IMR-90 (cell line): Measurements from ENCODE around the gene FAXDC2. TPM values are rescaled to one million over a fixed set of nuclear protein-coding genes. Genes with fewer than 3 reads are reported as not detected.

Experiments
- ATAC-seq: fragments of 200-7000 bp; cut with Tn5 transposase; 2 replicates; pipeline ENCODE4 v1.9.1; 2020; ENCODE audit warnings: low read depth, mild to moderate bottlenecking, moderate library complexity
- BruUV-seq: library from RNA; stranded (reverse); fragments of 400-500 nt; replicated peaks from 2 replicates; lab custom pipeline; 2021; lab: Mats Ljungman, UMichigan
- CTCF ChIA-PET: fragments of 300-600 bp; formaldehyde crosslinking; extraction: SDS; loops from one replicate; lab custom pipeline; 2021; ENCODE audit warnings: antibody characterized with exemption; lab: Yijun Ruan, JAX
- POLR2A ChIA-PET: fragments of 300-600 bp; sonication (Branson Sonifier 250); formaldehyde crosslinking; loops from one replicate; lab custom pipeline; 2022; ENCODE audit warnings: antibody characterized with exemption; ENCODE audit not compliant: unreplicated experiment; lab: Charles Lee
- DNase-seq: peaks from one replicate; pipeline ENCODE4 v3.0.0; 2013
- H2AFZ ChIP-seq: replicated peaks from 2 replicates; pipeline ENCODE3; 2013; ENCODE audit warnings: low read length, mild to moderate bottlenecking; ENCODE audit not compliant: poor library complexity
- H2AK5ac ChIP-seq: 2 replicates; pipeline ENCODE4 v1.6.1; 2013; ENCODE audit warnings: low read depth, low read length, inconsistent platforms
- H2AK9ac ChIP-seq: replicated peaks from 2 replicates; pipeline ENCODE3; 2013; ENCODE audit warnings: mild to moderate bottlenecking, low read depth, low read length, moderate library complexity; ENCODE audit not compliant: poor library complexity
- H2BK120ac ChIP-seq: 2 replicates; pipeline ENCODE4 v1.6.1; 2013; ENCODE audit warnings: low read depth, low read length, inconsistent platforms
- H2BK15ac ChIP-seq: 3 replicates; pipeline ENCODE4 v1.6.1; 2013; ENCODE audit warnings: low read depth, low read length, inconsistent platforms
- H2BK20ac ChIP-seq: 2 replicates; pipeline ENCODE4 v1.6.1; 2013; ENCODE audit warnings: low read depth, mild to moderate bottlenecking, inconsistent platforms, low read length, moderate library complexity
- H2BK5ac ChIP-seq: 2 replicates; pipeline ENCODE4 v1.6.1; 2013; ENCODE audit warnings: mild to moderate bottlenecking, low read depth, low read length, inconsistent platforms; ENCODE audit not compliant: poor library complexity, severe bottlenecking
- H3K14ac ChIP-seq: replicated peaks from 2 replicates; pipeline ENCODE4 v1.6.1; 2013; ENCODE audit warnings: low read depth, low read length, inconsistent platforms
- H3K18ac ChIP-seq: 2 replicates; pipeline ENCODE4 v1.6.1; 2013; ENCODE audit warnings: low read depth, low read length, control low read depth
- H3K23ac ChIP-seq: 2 replicates; pipeline ENCODE4 v1.6.1; 2013; ENCODE audit warnings: low read depth, low read length, inconsistent platforms
- H3K27ac ChIP-seq: 2 replicates; pipeline ENCODE4 v1.5.1; 2013; ENCODE audit warnings: mild to moderate bottlenecking, control low read depth, low read length; ENCODE audit not compliant: insufficient read depth
- H3K27me3 ChIP-seq: 2 replicates; pipeline ENCODE4 v1.6.1; 2013; ENCODE audit warnings: low read length; ENCODE audit not compliant: control insufficient read depth, insufficient read depth
- H3K36me3 ChIP-seq: 2 replicates; pipeline ENCODE4 v1.6.1; 2013; ENCODE audit warnings: low read length, mixed read lengths; ENCODE audit not compliant: control insufficient read depth, insufficient read depth
- H3K4ac ChIP-seq: 2 replicates; pipeline ENCODE4 v1.6.1; 2013; ENCODE audit warnings: low read depth, low read length, inconsistent platforms
- H3K4me1 ChIP-seq: 2 replicates; pipeline ENCODE4 v1.6.1; 2013; ENCODE audit warnings: low read length, mixed read lengths; ENCODE audit not compliant: control insufficient read depth, insufficient read depth
- H3K4me2 ChIP-seq: 2 replicates; pipeline ENCODE4 v1.6.1; 2013; ENCODE audit warnings: low read depth, mild to moderate bottlenecking, control low read depth, low read length, moderate library complexity
- H3K4me3 ChIP-seq: 2 replicates; pipeline ENCODE4 v1.5.1; 2013; ENCODE audit warnings: low read depth, mild to moderate bottlenecking, control low read depth, low read length, moderate library complexity; ENCODE audit not compliant: insufficient read depth
- H3K56ac ChIP-seq: 2 replicates; pipeline ENCODE4 v1.6.1; 2013; ENCODE audit warnings: low read length, inconsistent platforms; ENCODE audit not compliant: insufficient read depth; ENCODE audit errors: extremely low read depth
- H3K79me1 ChIP-seq, 2 experiments: 2 replicates each; pipeline ENCODE4 v1.6.1; 2013; ENCODE audit warnings: low read length in 2 of 2, inconsistent platforms in 1 of 2, low read depth in 1 of 2
- H3K9ac ChIP-seq: 2 replicates; pipeline ENCODE4 v1.6.1; 2013; ENCODE audit warnings: low read depth, low read length, control low read depth
- H3K9me1 ChIP-seq: 2 replicates; pipeline ENCODE4 v1.6.1; 2013; ENCODE audit warnings: low read length, inconsistent platforms; ENCODE audit not compliant: insufficient read depth
- H3K9me3 ChIP-seq: 2 replicates; pipeline ENCODE4 v1.6.1; 2013; ENCODE audit warnings: low read length; ENCODE audit not compliant: control insufficient read depth, insufficient read depth
- H4K20me1 ChIP-seq: 2 replicates; pipeline ENCODE4 v1.6.1; 2013; ENCODE audit warnings: low read length, inconsistent platforms; ENCODE audit not compliant: insufficient read depth
- H4K5ac ChIP-seq: 2 replicates; pipeline ENCODE4 v1.6.1; 2013; ENCODE audit warnings: mild to moderate bottlenecking, low read depth, low read length, control low read depth
- H4K8ac ChIP-seq, 2 experiments: 2 replicates each; pipeline ENCODE4 v1.6.1; 2013; ENCODE audit warnings: low read depth in 2 of 2, low read length in 2 of 2, control low read depth in 1 of 2, inconsistent platforms in 1 of 2
- H4K91ac ChIP-seq: 2 replicates; pipeline ENCODE4 v1.6.1; 2013; ENCODE audit warnings: low read depth, low read length, inconsistent platforms; ENCODE audit not compliant: insufficient read depth
- BHLHE40 ChIP-seq: fragments of 150-350 bp; IDR thresholded peaks from 2 replicates; pipeline ENCODE4 v1.6.1; 2016; ENCODE audit warnings: mild to moderate bottlenecking, low read depth, low read length
- CEBPB ChIP-seq: IDR thresholded peaks from 2 replicates; pipeline ENCODE4 v1.6.1; 2012; ENCODE audit warnings: low read depth, low read length, improper control_type of control experiment
- CTCF ChIP-seq: conservative IDR thresholded peaks from 2 replicates; pipeline ENCODE4 v1.5.1; 2012; ENCODE audit warnings: mild to moderate bottlenecking, low read depth, low read length, improper control_type of control experiment
- FOS ChIP-seq: fragments of 150-350 bp; IDR thresholded peaks from 2 replicates; pipeline ENCODE4 v1.6.1; 2016; ENCODE audit warnings: low read depth, low read length
- MAFK ChIP-seq: IDR thresholded peaks from 2 replicates; pipeline ENCODE4 v1.6.1; 2012; ENCODE audit warnings: low read depth, low read length, improper control_type of control experiment
- MAZ ChIP-seq: IDR thresholded peaks from 2 replicates; pipeline ENCODE4 v1.6.1; 2012; ENCODE audit warnings: low read depth, mild to moderate bottlenecking, low read length, improper control_type of control experiment, moderate library complexity, borderline replicate concordance
- MXI1 ChIP-seq: IDR thresholded peaks from 2 replicates; pipeline ENCODE4 v1.6.1; 2012; ENCODE audit warnings: low read depth, mild to moderate bottlenecking, low read length, moderate library complexity, borderline replicate concordance
- NFE2L2 ChIP-seq: fragments of 150-350 bp; IDR thresholded peaks from 2 replicates; pipeline ENCODE4 v1.6.1; 2016; ENCODE audit warnings: low read depth, mild to moderate bottlenecking, low read length
- POLR2A ChIP-seq: IDR thresholded peaks from 2 replicates; pipeline ENCODE4 v1.6.1; 2012; ENCODE audit warnings: mild to moderate bottlenecking, low read depth, low read length
- RAD21 ChIP-seq: IDR thresholded peaks from 2 replicates; pipeline ENCODE4 v1.6.1; 2012; ENCODE audit warnings: low read length, improper control_type of control experiment
- RCOR1 ChIP-seq: IDR thresholded peaks from 2 replicates; pipeline ENCODE4 v1.6.1; 2012; ENCODE audit warnings: mild to moderate bottlenecking, low read length, improper control_type of control experiment; ENCODE audit not compliant: insufficient replicate concordance
- RFX5 ChIP-seq: IDR thresholded peaks from 2 replicates; pipeline ENCODE4 v1.8.0; 2012; ENCODE audit warnings: low read depth, mild to moderate bottlenecking, low read length, moderate library complexity
- SMC3 ChIP-seq: fragments of 150-350 bp; IDR thresholded peaks from 2 replicates; pipeline ENCODE4 v1.6.1; 2016; ENCODE audit warnings: low read depth, mild to moderate bottlenecking, antibody characterized with exemption, low read length, moderate library complexity
- WGBS, 2 experiments: methylation state at CpG; one replicate each; pipeline versions ENCODE4 v1.1.5 to v1.1.7; 2013; ENCODE audit warnings: missing lambda C conversion rate in 2 of 2; ENCODE audit not compliant: insufficient read length in 1 of 2; ENCODE audit errors: extremely low coverage in 2 of 2; 5-methylcytosine and 5-hydroxymethylcytosine counted together
- dilution Hi-C: fragments of 300-500 bp; cut with HindIII; formaldehyde crosslinking; loops from one replicate; pipeline ENCODE4 v1.14.3; 2018; ENCODE audit warnings: low sequenced_read_pairs; ENCODE audit not compliant: unreplicated experiment
- in situ Hi-C: fragments of 300-500 bp; cut with MboI; formaldehyde crosslinking; loops from 3 replicates; pipeline ENCODE4 v1.14.3; 2019; ENCODE audit warnings: low sequenced_read_pairs, inconsistent platforms, mixed read lengths
- intact Hi-C: fragments of 100-400 bp; cut with micrococcal nuclease; formaldehyde crosslinking; loops from 2 replicates; pipeline ENCODE4 v1.10.0; 2022
- polyA plus RNA-seq, 3 experiments: library from polyadenylated mRNA; depleted of rRNA; stranded (reverse); fragments of >200 nt; gene quantifications; 2 replicates each; pipeline ENCODE4 v1.2.3, GENCODE V29; 2012; ENCODE audit warnings: low replicate concordance in 1 of 3
- total RNA-seq: library from RNA; depleted of rRNA; stranded (reverse); fragments of >200 nt; gene quantifications from 2 replicates; pipeline ENCODE4 v1.2.3, GENCODE V29; 2012
- TF ChIP-seq, protein P1 (sequence below): fragments of 150-350 bp; IDR thresholded peaks from 2 replicates; pipeline ENCODE4 v1.6.1; 2016; ENCODE audit warnings: low read depth, mild to moderate bottlenecking, low read length, moderate library complexity, borderline replicate concordance
- TF ChIP-seq, protein P2 (sequence below): fragments of 150-350 bp; IDR thresholded peaks from 2 replicates; pipeline ENCODE4 v1.6.1; 2017; ENCODE audit warnings: mild to moderate bottlenecking, antibody characterized with exemption, low read length, low read depth

FAXDC2 gene
- total and polyA plus RNA-seq, 2 of the 4 experiments (the other 2 are of a cell fraction): 4.3 to 8.9 TPM

DNA sequence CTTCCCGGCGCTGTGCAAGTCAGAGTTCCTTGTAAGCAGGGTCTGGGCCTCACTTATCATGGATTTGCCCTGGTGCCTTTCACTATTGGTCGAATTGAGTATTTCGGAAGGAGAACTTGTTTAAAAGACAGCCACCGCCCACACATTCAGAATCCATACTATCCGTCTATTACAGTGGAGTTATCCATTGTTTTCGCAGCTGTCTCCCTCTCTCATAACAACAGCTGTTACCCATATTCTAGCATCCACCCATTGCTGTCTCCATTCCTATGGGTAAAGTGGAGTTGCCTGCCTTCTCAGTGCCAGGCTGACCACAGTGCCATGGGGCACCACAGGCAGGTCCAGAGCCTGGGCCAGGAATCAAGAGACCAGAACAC is 20.2 kb downstream of the FAXDC2 start:
- Histone ChIP-seq H3K79me1 (peaks cover 0 to 3% of the 10 kb centered on the region in 2 experiments; a peak in 1 of 4 replicates), H2AFZ (no peak overlapping the region), H3K18ac (no peak overlapping the region), H4K8ac (no peak overlapping the region), H3K9ac (no peak overlapping the region), H4K91ac (no peak overlapping the region), H3K4me1 (peaks cover 2% of the 10 kb centered on the region), H3K14ac (no peak overlapping the region), H3K9me1 (peaks cover 10% of the 10 kb centered on the region), H3K4me3 (no peak overlapping the region), H3K36me3 (peaks cover 30% of the 10 kb centered on the region; the same call in 1 of the 2 replicates), H3K27ac (no peak overlapping the region), H2BK20ac (no peak overlapping the region), H3K4me2 (no peak overlapping the region), H2AK9ac (peak overlapping the region; percentile 20), H3K23ac (no peak overlapping the region), H2AK5ac (no peak overlapping the region), H2BK120ac (no peak overlapping the region), H3K9me3 (no peaks in the 10 kb centered on the region), H3K56ac (no peak overlapping the region), H3K4ac (no peak overlapping the region), H2BK15ac (no peak overlapping the region), H4K20me1 (peaks cover 7% of the 10 kb centered on the region; the same call in 1 of the 2 replicates), H2BK5ac (no peak overlapping the region), H3K27me3 (no peaks in the 10 kb centered on the region), H4K5ac (no peak overlapping the region)
- dilution Hi-C loops (no loop called here), in situ Hi-C loops (no loop called here), intact Hi-C loops (no loop called here)
- WGBS, 2 experiments: 100% methylated on average over 2 of the region's 7 CpGs; no CpG with 5 or more reads in 1 of the 2 experiments
- TF ChIP-seq MXI1 (no peak), MAFK (no peak), POLR2A (no peak), CTCF (no peak), SMC3 (no peak), RCOR1 (no peak), RAD21 (no peak), MAZ (no peak), CEBPB (no peak), RFX5 (no peak), FOS (no peak), NFE2L2 (no peak), BHLHE40 (no peak)
- TF ChIP-seq, protein P1, sequence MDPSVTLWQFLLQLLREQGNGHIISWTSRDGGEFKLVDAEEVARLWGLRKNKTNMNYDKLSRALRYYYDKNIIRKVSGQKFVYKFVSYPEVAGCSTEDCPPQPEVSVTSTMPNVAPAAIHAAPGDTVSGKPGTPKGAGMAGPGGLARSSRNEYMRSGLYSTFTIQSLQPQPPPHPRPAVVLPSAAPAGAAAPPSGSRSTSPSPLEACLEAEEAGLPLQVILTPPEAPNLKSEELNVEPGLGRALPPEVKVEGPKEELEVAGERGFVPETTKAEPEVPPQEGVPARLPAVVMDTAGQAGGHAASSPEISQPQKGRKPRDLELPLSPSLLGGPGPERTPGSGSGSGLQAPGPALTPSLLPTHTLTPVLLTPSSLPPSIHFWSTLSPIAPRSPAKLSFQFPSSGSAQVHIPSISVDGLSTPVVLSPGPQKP: no peak
- TF ChIP-seq, protein P2, sequence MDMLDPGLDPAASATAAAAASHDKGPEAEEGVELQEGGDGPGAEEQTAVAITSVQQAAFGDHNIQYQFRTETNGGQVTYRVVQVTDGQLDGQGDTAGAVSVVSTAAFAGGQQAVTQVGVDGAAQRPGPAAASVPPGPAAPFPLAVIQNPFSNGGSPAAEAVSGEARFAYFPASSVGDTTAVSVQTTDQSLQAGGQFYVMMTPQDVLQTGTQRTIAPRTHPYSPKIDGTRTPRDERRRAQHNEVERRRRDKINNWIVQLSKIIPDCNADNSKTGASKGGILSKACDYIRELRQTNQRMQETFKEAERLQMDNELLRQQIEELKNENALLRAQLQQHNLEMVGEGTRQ: no peak
- ChIA-PET CTCF (no interaction called here), POLR2A (interaction anchor here (0.6 kb wide), 1 partner anchor 123 kb away, joined by 6 read pairs; no protein-coding TSS in a partner anchor)
- DNase-seq (no peak), ATAC-seq (no peak)
- no TSS peak for BruUV-seq
